Nephron progenitor cell (in vitro differentiated cells): Measurements from ENCODE around the gene CDHR5.

Experiments
- DNase-seq: peaks from one replicate; pipeline ENCODE4 v3.0.0; 2021
- H3K27ac Mint-ChIP-seq: 2 replicates; pipeline ENCODE4 v1.8.0; 2021; ENCODE audit warnings: mild to moderate bottlenecking, moderate library complexity, mixed read lengths
- H3K27me3 Mint-ChIP-seq: 2 replicates; pipeline ENCODE4 v1.8.0; 2021; ENCODE audit warnings: mild to moderate bottlenecking, low read depth, mixed read lengths; ENCODE audit not compliant: poor library complexity
- H3K36me3 Mint-ChIP-seq: 2 replicates; pipeline ENCODE4 v1.8.0; 2021; ENCODE audit warnings: low read depth, mixed read lengths
- H3K4me1 Mint-ChIP-seq: 2 replicates; pipeline ENCODE4 v1.8.0; 2021; ENCODE audit warnings: mixed read lengths
- H3K4me3 Mint-ChIP-seq: 2 replicates; pipeline ENCODE4 v1.8.0; 2021; ENCODE audit warnings: mild to moderate bottlenecking, moderate library complexity, mixed read lengths
- H3K9me3 Mint-ChIP-seq: 2 replicates; pipeline ENCODE4 v1.8.0; 2021; ENCODE audit warnings: mild to moderate bottlenecking, moderate library complexity, mixed read lengths
- TF ChIP-seq, protein P1 (sequence below): fragments of 200-600 bp; sonication (generic); IDR thresholded peaks from 2 replicates; pipeline ENCODE4 v1.5.0; 2021; ENCODE audit warnings: antibody characterized with exemption

The CDHR5 gene

GRCh38 chr11:620935-621814 is 3.6 kb downstream of the CDHR5 start:
- Mint-ChIP-seq H3K4me3 (no peak overlapping the region), H3K27me3 (no peaks in the 10 kb centered on the region), H3K27ac (no peak overlapping the region), H3K36me3 (no peaks in the 10 kb centered on the region), H3K4me1 (peaks cover 39% of the 10 kb centered on the region), H3K9me3 (no peaks in the 10 kb centered on the region)
- DNase-seq = no peak
- TF ChIP-seq, protein P1, sequence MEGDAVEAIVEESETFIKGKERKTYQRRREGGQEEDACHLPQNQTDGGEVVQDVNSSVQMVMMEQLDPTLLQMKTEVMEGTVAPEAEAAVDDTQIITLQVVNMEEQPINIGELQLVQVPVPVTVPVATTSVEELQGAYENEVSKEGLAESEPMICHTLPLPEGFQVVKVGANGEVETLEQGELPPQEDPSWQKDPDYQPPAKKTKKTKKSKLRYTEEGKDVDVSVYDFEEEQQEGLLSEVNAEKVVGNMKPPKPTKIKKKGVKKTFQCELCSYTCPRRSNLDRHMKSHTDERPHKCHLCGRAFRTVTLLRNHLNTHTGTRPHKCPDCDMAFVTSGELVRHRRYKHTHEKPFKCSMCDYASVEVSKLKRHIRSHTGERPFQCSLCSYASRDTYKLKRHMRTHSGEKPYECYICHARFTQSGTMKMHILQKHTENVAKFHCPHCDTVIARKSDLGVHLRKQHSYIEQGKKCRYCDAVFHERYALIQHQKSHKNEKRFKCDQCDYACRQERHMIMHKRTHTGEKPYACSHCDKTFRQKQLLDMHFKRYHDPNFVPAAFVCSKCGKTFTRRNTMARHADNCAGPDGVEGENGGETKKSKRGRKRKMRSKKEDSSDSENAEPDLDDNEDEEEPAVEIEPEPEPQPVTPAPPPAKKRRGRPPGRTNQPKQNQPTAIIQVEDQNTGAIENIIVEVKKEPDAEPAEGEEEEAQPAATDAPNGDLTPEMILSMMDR = no peak

- H3K27ac Mint-ChIP-seq = no peak overlapping the region
Observed at GRCh38 chr11:620201-620600, 4.6 kb downstream of the CDHR5 start.

DNA sequence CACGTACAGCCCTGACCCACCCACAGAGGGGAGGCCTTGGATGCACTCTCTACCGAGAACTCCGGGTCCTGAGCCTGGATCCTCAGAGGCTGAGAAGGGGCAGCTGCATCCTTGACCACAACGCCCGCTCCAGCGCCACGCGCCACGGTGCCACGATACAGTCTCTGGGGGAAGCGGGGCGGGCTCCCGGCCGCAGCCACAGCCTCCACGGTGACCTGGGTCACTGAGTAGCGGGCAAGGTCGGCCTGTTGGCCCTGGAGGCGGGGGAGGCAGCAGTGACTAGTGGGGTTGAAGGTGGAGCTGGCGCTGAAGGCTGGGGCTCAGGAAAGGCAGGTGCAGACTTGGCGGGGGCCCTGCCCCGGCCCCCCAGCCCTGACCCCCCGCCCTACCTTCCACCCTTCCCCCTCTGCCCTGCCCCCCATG is 5.1 kb downstream of the CDHR5 start:
- Mint-ChIP-seq H3K9me3 (no peaks in the 10 kb centered on the region), H3K4me1 (peaks cover 29% of the 10 kb centered on the region)
- TF ChIP-seq, protein P1 = no peak

More at GRCh38 chr11:620201-620600, 4.6 kb downstream of the CDHR5 start:
- DNase-seq = no peak
- Mint-ChIP-seq H3K9me3 (no peaks in the 10 kb centered on the region), H3K36me3 (no peaks in the 10 kb centered on the region), H3K4me1 (peaks cover 35% of the 10 kb centered on the region), H3K4me3 (no peak overlapping the region), H3K27me3 (no peaks in the 10 kb centered on the region)
- TF ChIP-seq, protein P1 = no peak

GRCh38 chr11:618856-619627 is 5.7 kb downstream of the CDHR5 start:
- Mint-ChIP-seq H3K4me3 (no peak overlapping the region), H3K27ac (no peak overlapping the region), H3K27me3 (no peaks in the 10 kb centered on the region), H3K9me3 (no peaks in the 10 kb centered on the region), H3K4me1 (peaks cover 26% of the 10 kb centered on the region), H3K36me3 (no peaks in the 10 kb centered on the region)
- no peak for DNase-seq
- TF ChIP-seq, protein P1 = no peak

More for the DNA sequence above, 5.1 kb downstream of the CDHR5 start:
- no peak overlapping the region for H3K27ac Mint-ChIP-seq
- H3K27me3 Mint-ChIP-seq = no peaks in the 10 kb centered on the region
- H3K36me3 Mint-ChIP-seq = no peaks in the 10 kb centered on the region
- H3K4me3 Mint-ChIP-seq = no peak overlapping the region
- DNase-seq = no peak

- DNase-seq = no peak
- H3K36me3 Mint-ChIP-seq = no peaks in the 10 kb centered on the region
- TF ChIP-seq, protein P1 = no peak
- H3K9me3 Mint-ChIP-seq = no peaks in the 10 kb centered on the region
- peaks cover 21% of the 10 kb centered on the region for H3K4me1 Mint-ChIP-seq
- H3K4me3 Mint-ChIP-seq = no peak overlapping the region
- H3K27me3 Mint-ChIP-seq = no peaks in the 10 kb centered on the region
- no peak overlapping the region for H3K27ac Mint-ChIP-seq
Observed at GRCh38 chr11:617912-618682, 6.7 kb downstream of the CDHR5 start.
